NCI-H187 (cell line): ENCODE measurements around the gene DPF3.

Source experiments
- DNase-seq, 2 experiments: peaks; one replicate each; lab custom pipeline; 2025; lab: John Stamatoyannopoulos, UW

Gene DPF3

DNA sequence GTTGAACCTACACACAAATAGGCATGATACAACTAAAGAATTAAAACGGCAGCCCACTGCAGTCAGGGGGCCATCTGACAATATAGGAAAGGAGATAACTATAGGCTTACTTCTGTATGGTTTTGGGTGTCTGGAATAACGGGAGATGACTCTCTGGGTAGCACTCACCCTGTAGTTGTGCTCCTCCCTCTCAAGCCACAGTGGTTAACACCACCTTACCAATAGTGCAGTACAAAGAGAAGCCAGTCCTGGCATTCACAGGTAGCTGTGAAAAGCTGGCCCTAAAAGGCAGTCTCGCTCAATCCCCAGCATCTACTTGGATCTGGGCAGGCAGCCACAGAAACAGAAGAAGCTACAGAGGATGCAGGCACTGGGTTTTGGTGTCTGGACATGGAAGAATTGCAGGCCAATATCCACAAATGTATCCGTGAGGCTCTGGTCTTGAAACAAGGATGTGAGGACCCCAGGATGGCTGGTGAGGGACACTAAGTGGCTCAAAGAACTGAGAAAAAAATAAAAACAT lies 93.0 kb downstream of the DPF3 start:
- DNase-seq = no peak

DNA sequence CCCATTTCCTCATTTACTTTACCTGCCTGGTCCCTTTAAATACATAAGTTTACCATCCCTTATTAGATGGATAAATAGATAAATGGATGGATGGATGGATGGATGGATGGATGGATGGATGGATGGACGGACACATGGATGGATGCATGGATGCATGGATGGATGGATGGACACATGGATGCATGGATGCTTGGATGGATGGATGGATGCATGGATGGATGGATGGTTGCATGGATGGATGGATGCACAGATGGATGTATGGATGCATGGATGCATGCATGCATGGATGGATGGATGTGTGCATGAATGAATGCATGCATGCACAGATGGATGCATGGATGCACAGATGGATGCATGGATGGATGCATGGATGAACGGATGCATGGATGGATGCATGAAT lies 93.6 kb downstream of the DPF3 start:
- DNase-seq = no peak

DNA sequence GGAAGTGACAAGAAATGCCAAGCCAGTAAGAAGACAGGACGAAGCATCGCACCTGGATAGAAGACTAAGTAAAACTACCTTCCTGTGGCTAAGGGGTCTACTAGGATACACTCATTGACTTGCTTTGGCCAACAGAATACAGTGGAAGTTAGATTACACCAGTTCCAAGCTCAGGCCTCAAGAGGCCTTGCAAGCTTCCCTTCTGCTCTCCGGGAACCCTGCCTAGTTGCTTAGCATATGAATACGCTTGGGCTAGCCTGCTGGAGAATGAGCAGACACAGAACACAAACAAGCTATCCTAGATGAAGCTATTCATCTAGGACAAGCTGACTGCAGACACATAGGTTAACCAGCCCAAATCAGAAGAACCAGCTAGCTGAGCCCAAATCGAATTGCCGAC lies 97.0 kb downstream of the DPF3 start:
- DNase-seq = no peak

DNA sequence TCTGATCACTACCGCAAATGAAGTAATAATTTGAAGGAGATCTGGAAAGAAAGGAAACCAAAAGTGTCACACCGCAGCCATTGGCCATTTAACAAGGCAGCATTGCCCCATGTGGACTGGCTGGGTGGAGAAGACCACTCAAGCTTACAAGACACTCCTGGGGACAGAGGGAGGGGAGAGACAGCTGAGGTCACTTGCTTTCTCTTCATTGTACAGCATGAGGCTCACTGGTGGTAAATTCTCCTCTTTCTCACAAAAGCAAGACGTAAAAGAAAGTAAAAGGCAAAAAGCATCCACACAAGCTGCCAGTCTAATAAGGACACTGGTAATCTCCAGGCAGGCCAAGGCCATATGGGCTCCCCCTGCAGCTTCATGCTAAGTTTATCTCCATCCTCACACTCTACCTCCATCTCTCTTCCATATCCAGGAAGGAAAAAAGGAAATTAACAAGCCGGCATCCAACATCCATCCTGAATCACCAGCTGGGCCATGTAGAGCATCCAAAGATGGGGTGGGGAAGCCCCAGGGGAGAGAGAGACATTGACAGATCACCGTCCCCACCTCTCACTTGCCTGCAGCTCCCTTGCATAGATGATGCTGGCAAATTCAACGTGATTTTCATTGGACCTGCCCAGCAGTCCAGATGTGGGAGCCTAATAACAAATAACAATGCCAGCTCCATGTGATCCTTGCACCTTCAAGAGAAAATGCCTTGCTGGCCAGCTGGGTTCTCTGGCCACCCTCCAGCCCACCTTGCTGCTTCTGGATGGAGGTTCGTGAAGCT lies 100.6 kb downstream of the DPF3 start:
- DNase-seq = no peak

DNA sequence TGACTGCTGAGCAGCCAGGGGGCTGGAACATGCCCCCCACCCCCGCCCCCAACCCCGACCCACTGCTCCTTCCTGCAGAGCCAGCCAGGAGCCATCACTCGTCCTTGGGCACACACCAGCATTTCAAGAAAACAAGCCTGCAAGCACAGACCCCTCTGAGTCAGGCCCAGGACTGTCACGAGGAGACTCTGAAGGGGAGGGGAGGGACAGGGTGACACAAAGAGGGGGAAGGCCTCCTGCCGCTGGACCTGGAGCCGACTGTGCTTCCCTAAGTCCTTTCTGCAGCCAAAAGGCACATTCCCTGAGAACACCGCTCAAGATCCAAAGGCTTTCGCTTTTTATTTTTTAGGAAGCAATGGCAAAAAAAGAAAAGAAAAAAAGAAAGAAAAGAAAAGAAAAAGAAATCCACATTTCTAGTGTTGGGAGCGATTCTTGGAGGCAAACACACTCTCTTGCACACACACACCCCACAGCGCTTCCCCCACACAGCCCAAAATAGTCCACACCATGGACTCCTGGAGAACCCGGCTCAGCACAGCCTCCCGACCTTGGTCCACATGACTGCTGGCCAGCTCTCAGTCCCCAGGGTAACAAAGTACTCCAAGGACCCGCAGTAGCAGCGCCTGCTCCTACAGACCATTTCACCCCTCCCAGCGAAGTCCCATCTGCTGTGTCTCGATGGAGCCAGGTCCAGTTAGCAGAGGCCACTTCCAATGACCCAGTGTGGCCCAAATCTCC lies 101.7 kb downstream of the DPF3 start:
- no peak for DNase-seq

DNA sequence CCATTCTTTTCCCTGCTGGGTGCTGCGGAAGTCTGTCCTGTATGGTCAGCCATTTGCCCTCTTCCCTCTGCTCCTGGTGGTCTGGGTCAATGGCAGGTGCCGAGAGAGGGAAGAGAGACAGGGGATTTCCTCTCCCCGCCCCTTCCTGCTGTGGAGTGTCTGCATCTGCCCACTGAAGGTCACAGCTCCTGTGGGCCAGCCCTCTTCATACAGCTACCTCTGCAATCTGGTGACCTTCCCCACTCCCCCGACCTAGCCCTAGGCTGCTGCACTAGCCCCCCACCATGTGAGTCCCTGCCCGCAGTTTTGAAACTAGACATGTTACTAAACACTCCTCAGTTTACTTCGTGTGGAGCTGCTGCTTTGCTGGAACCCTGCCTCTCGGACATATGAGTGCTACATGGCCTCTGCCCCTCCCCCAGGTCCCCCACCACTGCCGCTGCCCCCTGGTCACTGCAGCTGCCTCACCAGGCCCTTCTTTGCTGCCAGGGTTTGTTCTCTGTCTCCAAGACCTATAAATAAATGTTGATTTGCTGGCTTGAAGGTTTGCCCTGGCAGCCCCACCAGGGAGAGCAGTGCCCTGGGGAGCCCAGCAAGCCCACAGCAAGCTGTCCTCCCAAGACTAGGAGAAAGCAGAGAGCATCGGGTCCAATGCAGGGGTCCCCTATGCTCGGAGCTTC lies 102.9 kb downstream of the DPF3 start:
- no peak for DNase-seq

DNA sequence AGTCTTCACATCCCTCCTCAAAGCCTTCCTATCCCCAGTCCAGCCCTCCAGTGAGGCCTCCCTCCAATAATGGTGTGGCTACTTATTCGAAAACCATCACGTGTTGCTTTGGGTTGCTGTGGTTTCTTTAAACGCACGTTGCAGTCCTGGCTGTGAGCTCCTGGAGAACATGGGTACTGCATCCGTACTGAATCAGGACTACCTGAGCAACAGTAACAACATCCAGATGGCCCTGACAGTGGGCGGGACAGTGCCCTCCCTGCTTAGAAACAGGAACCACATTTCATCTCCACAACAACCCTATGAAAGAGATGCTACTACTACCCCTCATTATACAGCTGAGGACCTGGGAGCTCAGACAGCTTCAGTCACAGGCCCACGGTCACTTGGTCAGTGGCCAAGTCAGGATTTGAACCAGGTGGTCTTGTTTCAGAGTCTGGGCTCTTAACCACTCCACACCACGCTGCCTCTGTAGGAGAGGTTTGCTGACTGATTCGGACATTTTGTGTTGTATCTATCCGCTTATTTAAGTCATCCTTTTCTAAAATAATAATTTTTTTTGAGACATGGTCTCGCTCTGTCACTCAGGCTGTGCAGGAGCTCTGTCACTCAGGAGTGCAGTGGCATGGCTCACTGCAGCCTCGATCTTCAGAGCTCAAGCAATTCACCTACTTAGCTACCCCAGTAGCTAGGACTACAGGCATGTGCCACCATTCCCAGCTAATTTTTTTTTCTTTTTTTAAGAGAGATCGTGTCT lies 104.8 kb downstream of the DPF3 start:
- no peak for DNase-seq

DNA sequence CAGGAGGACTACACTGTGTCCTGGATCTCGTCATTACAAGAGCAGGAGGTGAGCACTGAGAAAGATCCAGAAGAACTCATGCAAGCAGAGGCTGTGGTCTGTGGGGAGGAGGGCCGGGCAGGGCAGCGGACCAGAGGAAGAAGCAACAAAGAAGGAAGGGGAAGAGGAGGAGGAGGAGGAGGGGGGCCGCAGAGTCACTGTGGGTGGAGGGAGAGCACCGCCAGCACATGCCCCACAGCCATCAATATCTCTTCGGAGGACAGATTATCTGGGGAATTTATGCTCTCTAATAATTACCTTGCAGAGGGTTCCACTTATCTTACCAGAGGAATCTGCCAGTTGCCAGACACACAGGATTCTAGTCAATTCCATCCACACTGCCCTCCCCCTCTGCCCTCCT lies 105.6 kb downstream of the DPF3 start:
- no peak for DNase-seq

DNA sequence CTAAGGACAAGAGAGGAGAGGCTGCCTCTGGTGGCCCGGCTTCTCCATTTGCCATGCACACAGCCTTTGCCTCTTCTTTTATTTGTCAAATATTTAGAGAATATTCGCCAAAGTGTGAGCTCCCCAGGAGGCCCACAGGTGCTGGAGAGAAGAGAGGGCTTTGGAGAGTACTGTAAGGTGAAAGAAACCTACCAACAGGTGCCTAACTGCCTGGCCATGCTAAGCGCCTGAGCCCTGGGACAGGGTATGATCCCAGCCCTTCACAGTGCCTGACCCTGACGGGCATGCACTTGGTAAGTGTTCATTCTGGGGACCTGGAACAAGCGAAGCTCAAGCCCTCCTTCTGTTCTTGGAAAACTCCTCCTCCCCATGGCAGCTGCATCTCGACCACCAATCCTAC lies 106.1 kb downstream of the DPF3 start:
- no peak for DNase-seq

DNA sequence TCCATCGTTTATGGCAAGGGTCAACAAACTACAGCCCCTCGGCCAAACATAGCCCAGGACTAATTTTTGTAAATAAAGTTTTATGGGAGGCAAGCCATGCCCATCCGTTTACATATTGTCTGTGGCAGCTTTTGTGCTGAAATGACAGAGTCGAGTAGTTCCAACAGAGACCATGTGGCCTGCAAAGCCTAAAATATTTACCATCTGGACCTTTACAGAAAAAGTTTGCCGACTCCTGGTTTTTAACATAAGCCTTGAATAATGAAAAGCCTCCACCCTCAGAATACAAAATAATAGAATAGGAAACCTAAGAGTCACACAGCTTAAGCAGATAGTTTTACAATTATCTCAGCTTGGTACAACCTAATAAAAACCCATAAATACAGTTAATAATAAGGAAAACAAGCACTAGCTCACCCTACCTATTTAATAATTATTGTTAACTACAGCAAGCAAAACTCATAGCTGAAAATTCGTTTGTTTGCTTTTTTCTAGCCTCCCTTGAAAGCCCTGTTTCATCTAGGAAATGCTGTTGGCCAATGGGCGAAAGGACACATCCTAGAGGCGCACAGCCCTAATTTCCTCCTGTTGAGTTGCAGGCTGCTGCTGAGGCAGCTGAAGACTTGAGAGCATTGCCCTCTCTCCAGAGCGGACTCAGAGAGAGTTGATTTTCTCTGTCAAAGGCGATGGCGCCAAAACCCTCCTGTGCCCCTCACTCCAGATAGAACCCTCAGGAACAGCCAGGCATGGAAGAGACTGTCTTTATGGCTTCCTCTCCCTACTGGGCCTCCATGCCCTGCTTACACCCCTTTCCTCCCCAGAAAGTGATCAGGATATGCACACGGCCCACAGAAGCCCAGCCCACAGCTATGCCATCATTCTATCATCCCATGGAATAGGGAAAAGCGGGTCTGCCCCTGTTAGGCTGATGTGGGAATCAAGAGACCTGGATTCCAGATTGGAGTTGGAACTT lies 107.2 kb downstream of the DPF3 start:
- no peak for DNase-seq

DNA sequence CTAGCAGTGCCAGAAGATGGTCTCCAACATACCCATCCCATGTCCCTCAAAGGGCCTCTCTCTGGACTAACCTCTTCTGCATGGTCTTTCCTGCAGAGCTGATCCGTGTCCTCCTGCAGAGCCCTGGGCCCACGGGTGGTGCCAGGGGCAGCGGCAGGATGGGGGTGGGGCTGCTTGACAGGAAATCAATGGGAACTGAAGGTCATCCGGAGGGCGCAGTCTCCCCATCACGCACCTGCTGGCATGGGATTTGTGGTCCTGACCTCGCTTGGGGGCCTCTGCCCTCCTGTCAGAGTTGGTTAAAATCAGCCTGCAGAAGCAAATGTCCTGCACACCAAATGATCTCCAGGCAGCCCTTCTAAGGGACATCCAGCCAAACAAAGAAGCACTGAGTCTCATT lies 110.2 kb downstream of the DPF3 start:
- no peak for DNase-seq

DNA sequence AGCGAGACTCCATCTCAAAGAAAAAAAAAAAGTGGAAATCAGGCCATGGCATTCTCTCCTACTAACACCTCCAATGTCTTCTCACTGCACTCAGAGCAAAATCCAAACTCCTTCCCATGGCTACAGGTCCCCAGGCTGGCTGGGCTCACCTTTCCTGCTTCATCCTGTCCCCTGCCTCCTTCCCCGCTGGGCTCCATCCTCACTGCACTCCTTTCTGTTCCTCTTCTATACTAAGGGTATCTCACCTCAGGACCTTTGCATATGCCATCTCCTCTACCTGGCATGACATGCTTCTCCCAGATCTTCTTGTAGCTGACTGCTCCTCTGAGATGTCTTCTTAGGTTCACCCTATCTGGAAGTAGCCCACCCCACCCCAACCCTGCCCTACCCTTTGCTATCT lies 111.1 kb downstream of the DPF3 start:
- no peak for DNase-seq

DNA sequence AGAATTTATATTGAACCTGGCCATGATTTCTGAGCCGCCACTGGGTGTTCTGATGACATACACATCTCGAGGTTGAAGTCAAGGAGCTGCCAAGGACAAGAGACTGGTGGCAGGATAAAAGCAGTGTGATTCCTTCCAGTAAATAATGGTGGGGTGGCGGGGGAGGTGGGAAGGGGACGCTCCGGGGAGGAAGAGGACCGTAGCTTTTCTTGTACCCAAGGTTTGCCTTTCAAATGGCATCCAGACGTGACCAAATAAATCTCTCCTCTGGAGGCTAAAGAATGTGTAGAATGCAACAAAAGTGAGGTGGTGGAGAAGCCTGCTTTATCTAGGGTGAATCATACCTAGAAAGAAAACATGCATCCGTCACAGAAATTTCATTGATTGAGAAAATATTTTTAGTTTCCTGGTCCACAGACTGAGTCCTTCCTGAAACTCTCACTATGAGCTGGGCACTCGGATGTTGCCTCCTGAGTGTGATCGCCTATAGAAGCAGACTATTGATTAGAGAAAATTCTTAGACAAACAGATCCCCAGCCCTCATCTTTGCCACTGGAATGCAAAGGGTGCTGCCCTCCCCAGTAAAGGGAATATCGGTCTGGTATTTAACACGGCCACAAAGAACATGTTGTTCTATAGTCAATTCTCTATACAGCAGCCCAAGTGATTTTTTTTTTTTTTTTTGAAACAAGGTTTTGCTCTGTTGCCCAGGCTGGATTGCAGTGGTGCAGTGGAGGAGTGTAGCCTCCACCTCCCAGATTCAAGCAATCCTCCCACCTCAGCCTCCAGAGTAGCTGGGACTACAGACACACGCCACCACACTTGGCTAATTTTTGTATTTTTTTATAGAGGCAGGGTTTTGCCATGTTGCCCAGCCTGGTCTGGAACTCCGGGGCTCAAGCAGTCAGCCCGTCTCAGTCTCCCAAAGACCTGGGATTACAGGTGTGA lies 112.1 kb downstream of the DPF3 start:
- no peak for DNase-seq

DNA sequence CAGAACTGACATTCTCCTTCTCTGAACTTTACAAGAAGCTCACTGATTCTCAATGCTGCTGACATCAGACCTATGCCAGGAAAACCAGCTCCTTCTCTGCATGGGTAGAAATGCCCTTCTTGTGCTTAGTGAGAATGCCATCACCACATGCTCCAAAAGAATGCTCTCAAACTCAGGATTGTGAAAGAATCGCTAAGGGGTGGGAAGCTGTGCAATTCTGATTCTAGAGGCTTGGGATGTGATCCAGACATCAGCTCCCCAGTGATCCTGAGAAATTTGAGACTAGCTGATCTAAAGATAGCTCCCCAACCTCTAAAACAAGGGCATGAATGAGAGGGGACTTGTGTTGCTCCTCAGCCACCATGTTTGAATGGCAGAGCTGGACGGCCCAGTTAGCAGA lies 113.2 kb downstream of the DPF3 start:
- DNase-seq = no peak

DNA sequence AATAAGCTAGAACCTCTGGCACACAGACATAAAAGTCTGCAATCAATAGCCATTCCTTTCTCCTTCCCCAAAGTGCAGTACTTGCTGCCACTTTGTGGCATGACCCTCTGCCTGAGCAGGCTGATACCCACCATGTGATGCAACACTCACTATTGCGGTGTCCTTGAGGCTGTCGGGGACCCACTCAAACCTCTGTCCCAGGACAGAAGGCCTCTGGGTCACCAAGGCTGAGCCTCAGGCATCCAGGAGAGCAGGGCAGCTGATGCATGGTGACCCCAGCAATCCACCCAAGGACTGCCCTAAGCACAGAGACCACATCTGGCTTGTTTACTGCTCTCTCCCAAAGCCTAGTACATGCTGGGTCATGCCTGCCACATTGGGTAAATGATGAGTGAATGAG lies 114.2 kb downstream of the DPF3 start:
- no peak for DNase-seq

DNA sequence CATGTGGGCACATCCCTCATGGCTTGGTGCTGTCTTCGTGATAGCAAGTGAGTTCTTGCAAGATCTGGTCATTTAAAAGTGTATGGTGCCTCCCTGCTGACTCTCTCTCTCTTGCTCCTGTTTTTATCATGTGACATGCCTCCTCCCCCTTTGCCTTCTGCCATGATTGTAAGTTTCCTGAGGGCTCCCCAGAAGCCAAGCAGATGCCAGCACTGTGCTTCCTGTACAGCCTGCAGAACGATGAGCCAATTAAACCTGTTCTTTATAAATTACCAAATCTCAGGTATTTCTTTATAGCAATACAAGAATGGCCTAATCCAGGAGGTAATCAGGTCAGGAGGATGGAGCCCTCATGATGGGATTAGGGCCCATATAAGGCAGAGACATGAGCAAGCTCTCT lies 116.3 kb downstream of the DPF3 start:
- DNase-seq = no peak

DNA sequence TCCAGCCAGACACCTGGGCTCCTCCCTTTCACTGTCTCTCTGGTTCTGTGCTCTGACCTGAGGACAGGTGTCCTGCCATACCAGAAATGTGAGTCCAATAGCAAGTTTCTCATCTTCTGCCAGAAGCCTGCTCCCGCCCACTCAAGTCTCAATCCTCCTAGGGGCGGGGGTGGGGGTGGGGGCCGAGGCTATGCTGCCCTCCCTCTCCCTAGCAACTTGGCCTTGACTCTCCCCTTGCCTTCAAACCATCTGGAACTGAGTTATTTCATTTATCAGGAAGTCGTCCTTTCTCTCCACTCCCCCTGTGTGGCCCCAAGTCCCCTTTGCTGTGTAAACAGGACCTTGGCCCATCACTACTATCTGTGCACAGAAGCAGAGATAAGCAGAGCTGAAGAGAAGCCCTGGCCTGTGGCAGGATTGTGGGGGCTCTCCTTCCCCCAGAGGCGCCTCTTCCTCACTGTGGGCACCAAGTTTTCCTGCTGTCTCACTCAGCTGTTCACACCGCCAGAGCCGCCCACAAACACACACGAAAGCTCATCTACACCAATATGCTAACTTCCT lies 117.1 kb downstream of the DPF3 start:
- no peak for DNase-seq

DNA sequence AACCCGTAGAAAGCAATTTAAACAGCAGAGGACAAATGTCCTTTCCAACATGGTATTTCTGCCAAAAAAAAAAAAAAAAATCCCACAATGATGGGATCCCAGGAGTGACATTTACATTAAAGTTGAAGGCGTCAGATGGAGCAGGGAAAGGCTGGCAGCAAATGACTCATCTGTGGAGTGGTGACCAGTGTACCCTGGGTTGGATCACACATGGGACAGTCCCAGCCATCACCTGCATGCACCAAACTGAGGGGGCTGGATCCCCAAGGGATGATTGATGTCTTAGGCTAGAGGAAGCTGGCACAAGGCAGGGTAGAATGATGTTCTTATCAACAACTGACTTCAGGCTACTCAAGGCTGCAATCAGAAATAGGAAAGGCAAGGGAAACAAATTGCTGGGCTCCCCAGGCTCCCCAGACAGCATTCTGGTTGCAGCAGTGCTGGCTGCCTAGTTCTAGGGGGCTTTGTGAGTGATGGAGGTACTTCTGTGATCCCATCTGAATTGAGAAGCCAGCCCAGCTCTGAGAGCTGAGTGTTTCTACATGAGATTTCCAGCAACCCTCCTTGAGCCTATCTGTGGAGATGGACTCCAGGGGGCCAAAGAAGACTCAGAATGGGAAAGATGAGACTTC lies 117.9 kb downstream of the DPF3 start:
- no peak for DNase-seq
